ENCODE results near the gene BASP1.
"Not testable (repeated sequence)": the region's sequence is repeated elsewhere in the genome, so short reads cannot be mapped to it uniquely, and the experiment has no call there.

The BASP1 gene

DNA sequence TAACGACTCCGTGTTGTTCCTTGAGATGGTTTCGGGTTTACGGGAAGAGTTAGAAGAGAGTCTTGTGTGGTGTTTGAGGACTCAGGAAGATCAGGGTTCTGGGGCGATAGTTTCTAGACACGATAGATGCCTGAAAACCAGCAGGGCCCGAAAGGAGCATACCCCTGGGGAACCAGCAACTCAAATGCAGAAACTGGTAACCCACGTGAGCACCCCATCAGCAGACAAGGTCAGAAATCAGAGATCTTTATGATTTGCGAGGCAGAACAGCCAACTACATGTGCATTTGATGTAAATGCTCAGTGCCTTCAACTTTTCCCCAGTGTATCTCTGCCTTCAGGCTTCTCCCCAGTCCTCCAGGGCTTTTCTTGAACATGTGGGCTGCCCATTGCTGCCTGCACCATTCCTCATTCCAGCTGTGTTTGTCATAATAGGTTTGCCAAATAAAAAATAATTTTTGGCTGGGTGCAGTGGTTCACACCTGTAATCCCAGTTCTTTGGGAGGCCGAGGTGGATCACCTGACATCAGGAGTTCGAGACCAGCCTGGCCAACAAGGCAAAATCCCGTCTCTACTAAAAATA is 75.1 kb downstream of the BASP1 start:
- DNase-seq = no peak

GRCh38 chr5:17294639-17295311 is 77.3 kb downstream of the BASP1 start:
- no peak for DNase-seq

GRCh38 chr5:17295671-17296070 is 78.2 kb downstream of the BASP1 start:
- DNase-seq = no peak

DNA sequence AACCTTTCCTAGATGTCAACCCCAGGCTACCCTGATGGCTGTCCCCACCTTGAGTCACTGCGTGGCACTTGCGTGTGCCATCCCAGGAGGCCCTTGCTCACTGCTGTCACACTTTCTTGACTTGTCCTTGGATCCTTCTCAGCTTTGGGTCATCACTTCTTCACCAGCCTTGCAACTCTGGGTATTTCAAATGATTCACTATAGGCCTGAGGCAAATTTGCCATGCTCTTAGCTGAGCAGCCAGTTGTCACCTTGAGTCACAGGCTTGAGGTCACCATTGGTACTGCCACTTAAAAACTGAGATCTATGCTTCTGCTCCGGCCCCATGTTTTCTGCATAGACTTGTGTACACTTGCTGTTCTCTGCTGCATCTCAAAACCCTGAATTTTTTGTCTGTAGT is 84.7 kb downstream of the BASP1 start:
- DNase-seq = no peak

DNA sequence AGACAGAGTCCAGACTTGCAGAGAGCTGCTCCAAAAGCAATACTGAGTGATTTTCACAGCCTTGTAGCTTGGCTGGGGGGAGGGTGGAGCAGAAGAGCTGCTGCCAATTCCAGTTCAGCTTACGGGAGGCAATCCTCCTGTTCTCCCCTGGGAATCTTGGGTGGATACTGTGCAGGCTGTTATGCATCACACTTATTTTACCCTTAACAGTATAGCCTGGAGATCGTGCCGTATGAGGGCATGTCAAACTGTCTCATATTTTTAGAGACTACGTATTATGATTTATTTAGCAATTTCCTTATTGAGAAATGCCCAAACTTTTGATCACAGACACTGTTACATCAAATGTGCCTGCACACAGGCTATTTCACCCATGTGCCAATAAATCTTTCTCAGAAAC is 85.2 kb downstream of the BASP1 start:
- no peak for DNase-seq

GRCh38 chr5:17304282-17304681 is 86.9 kb downstream of the BASP1 start:
- no peak for DNase-seq

- no peak for DNase-seq
These were observed 87.6 kb downstream of the BASP1 start for GRCh38 chr5:17305017-17305416.

DNA sequence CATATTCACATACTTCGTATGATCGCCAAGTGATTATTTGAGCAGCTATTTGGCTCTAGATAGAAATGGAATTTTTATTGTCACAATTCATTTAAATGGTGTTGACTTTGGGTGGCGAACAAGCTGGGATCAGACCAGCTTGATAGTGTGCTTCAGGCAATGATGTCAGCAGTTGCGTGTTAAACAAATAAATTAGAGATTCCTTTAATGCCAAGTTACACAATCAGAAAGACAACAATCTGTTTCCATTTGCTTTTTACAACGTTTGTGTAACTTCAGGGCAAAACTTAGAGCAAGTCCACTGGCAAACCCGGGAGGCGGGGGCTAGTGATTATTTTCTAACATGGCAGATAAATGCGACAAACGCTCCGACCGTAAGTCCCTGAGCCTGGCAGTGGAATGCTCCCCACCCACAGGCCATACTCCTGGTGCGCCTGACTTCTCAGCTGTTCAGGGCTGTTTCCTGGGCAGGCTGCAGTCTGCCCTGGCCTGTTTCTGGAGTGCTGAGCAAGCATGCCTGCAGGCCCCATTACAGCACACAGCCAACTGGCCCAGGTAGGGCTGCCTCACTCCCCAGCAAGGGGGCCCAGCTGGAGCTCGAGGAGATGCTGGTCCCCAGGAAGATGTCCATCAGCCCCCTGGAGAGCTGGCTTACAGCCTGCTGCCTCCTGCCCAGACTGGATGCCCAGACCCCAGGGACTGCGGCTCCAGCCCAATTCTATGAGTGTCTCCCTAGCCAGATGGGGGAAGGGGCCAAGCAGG is 88.7 kb downstream of the BASP1 start:
- no peak for DNase-seq

GRCh38 chr5:17306726-17307091 is 89.3 kb downstream of the BASP1 start:
- no peak for DNase-seq

DNA sequence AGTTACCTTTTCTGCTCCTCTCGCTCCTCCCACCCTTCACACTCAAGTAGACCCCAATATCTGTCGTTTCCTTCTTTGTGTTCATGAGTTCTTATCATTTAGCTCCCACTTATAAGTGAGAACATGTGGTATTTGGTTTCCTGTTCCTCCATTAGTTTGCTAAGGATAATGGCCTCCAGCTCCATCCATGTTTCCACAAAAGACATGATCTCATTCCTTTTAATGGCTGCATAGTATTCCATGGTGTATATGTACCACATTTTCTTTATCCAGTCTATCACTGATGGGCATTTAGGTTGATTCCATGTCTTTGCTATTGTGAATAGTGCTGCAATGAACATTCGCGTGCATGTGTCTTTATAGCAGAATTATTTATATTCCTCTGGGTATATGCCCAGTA is 90.0 kb downstream of the BASP1 start:
- DNase-seq = not testable (repeated sequence)

- no peak for DNase-seq
These were observed 91.1 kb downstream of the BASP1 start for GRCh38 chr5:17308326-17309065.

GRCh38 chr5:17309462-17309861 is 92.0 kb downstream of the BASP1 start:
- DNase-seq = no peak

DNA sequence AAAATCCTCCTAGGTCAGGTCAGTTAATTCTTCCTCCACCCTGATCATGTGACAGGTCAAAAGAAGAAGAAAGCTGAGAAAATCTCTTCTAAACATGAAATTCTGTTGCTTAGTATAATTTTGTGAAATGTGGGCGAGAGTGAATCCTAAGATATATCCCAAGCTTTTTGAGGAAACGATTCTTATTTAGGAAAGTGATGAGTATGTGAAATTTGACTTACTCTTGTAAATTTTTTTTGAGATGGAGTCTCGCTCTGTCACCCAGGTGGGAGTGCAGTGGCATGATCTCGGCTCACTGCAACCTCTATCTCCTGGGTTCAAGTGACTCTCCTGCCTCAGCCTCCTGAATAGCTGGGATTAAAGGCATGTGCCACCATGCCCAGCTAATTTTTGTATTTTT is 93.1 kb downstream of the BASP1 start:
- not testable (repeated sequence) for DNase-seq

- DNase-seq = not testable (repeated sequence)
These were observed 94.4 kb downstream of the BASP1 start for GRCh38 chr5:17311811-17312210.

DNA sequence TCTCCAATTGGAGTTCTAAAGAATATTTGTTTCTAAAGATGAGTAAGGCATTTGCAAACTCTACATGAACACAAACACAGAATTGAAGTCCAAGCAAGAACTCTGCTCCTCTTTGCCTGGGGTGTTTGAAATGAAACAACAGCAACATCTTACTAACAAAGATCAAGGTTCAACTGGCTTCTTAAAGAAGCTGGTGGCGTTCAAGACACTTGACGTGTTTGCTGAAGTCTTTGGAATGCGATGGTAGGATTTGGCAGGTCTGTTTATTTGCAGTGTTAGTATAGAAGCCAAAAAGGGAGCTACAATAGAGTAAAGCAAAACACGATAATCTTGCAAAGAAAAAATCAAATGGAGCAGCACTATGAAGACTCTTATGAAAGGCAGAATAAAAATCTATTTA is 94.9 kb downstream of the BASP1 start:
- no peak for DNase-seq

DNA sequence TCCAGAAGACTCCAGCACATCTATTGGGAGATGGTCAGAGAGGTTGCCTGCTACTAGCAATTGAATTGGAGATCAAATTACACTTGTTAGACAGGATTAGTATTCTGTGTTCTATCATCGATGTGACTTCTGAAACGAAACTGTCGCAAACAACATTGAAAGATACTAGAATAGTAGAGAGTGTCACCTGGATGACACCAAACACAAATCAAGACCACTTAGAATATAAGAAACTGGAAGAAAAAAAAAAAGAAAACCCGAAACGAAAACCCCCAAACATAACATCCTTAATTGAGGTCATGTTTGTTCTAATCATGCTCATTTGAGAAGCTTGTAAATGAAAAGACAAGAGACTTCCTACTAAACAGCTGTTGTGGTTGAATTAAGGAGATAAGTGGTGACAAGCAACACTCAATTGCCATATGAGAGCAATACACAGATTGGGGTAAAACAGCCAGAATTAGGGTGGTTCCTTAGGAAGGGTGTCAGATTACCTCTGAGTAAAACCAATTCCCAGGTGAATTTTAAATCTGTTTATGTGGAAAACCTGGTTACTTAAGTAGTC is 97.6 kb downstream of the BASP1 start:
- DNase-seq = no peak

- no peak for DNase-seq
These were observed 98.3 kb downstream of the BASP1 start for GRCh38 chr5:17315710-17316221.

DNA sequence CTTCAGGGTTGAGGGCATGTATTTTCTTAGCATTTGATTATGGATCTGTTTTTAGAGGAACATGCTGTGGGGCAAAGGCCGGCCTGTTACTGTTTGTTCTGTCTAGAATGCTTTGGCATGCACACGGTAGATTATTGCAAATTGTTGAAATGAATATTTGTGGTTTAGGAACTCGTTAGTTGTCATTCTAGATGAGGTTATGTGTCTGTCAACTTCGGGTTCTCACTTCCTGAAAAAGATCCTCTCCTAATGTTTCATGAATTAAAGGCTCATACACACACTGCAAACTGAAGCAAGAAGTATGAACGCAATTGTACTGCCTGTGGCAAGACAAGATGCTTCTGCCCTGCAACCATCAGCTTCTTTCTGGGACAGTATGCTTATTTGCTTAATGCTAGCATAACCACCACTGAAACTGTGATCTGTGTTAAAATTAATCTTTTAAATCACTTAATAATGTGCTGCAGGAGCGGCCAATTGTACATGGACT is 99.6 kb downstream of the BASP1 start:
- no peak for DNase-seq

GRCh38 chr5:17317473-17317872 is 100.0 kb downstream of the BASP1 start:
- DNase-seq = no peak

DNA sequence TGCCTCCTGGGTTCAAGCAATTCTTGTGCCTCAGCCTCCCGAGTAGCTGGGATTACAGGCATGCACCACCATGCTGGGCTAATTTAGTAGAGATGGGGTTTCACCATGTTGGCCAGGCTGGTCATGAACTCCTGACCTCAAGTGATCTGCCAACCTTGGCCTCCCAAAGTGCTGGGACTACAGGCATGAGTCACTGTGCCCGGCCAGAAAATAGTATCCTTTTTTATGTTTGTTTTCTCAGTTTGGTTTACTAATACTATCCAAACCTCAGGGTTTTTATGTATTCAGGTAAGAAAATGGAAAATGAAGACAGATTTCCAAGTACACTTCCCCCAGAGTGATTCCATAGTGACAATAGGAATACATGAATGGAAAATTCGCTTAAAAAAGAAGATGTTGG is 101.7 kb downstream of the BASP1 start:
- DNase-seq = not testable (repeated sequence)

- DNase-seq = no peak
These were observed 108.6 kb downstream of the BASP1 start for GRCh38 chr5:17325770-17326599.

All from CD4-positive, alpha-beta T cell treated with Interleukin-6 for 4 hours (primary cell).